Inflammatory macrophage (primary cell): Measurements from ENCODE around the gene KCNMB2.
"Not testable (repeated sequence)": the region's sequence is repeated elsewhere in the genome, so short reads cannot be mapped to it uniquely, and the experiment has no call there.

Experiments used
- DNase-seq, 2 donors: peaks; one replicate each; pipeline ENCODE4 v3.0.0-alpha.2; 2020 to 2022
- total RNA-seq, 18 experiments: gene quantifications; one replicate each; lab custom pipeline; 2026; ENCODE audit warnings: mixed read lengths in 6 of 18, inconsistent platforms in 2 of 18; lab: John Stamatoyannopoulos, UW

KCNMB2 gene
- 0 to 0.07 (median 0) reads per million in 18 experiments for total RNA-seq

DNA sequence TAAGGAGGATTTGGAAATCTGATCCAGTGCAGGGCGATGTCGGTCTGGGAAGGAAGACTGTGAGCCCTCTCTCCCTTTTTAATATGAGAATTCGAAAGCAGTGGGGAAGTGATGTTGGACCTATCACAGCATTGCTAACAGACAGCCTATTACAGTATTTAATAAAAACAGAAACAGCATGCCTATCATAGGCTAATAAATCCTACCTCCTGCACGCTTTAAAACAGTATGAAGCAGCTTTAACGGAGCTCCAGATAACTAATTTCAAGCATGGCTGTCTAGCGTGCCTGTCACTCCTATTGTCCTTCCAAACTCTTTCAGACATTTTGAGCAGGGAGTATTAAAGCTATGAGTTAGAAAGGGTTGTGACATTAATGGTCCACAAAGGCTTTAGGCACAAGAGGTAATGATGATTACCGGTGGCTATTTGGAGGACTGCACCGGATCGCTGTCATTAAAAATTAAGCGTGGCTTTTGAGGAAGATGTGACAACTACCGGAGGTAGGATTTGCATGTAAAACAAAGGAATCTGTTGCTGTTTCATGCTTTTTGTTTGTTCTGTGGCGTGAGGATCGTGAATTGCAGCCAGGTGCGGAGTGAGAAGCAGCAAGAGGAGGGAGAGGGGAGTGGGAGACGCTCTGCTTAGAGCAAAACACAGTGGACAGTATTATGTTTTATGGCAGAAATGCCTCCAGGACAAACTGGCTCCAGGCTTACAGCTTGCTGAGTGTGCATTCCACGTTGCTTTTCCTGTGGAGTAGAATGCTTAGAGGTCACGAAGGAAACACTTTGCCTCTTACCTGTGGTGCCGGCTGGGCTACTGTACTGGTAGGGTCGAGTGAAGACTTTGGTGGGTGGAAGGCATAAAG is at the start of gene KCNMB2:
Gene KCNMB2, plus strand, starts transcription at position 226 of the 869 bp plus-strand sequence.
- DNase-seq: no peak

DNA sequence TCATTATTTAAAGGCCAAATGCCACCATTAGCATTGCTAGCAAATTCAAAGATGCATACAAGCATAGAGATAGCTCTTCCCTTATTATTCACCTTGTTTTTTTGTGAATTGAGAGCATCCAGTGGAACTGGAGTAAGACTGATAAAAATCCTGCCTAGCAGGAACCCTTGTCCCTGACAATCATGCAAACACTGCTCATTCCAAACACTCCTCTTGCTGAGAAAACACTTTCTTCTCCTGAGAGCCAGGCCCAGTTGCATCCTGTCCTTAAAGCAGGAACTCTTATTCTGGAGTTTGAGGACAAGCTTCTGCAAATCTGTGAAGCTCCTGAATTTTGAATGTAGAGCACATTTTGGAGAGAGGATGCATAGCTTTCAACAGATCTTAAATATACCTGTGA is 49.3 kb upstream of the KCNMB2 start:
- DNase-seq: no peak

DNA sequence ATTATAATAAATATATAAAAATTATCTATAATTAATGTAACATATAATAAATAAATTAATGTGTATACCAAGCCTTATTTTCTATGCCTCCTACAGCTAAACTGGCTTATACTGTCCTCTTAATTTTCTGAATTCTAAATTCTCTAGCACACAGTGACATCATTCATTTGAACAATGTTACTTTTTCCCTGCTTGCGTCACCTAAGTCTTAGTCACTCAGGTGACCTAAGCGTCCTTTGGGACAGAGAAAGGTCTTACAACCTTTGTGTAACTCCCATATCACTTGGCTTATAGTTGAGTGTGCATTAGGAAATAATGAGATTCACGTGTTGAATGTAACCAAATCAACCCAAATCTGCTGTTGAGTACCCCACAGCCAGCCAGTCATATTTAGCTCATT is 48.5 kb upstream of the KCNMB2 start:
- DNase-seq: no peak

DNA sequence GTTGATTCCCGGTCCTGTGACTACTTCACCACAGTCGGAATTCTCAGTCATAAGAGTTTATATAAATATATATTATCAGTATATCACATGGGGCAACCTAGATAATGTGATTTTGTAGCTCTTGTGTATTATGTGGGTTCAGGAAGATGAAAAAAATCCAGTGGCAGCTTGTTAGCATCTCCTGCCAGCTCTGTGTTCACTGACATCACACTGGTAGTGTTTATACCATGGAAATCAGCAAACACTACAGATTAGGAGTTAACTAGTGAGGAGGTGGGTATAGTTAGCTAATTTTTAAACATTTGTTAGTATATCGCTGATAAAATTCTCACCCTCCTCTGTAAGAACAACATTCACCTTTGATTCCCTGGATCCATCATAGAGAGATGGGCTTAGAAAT is 44.5 kb upstream of the KCNMB2 start:
- DNase-seq: no peak

DNA sequence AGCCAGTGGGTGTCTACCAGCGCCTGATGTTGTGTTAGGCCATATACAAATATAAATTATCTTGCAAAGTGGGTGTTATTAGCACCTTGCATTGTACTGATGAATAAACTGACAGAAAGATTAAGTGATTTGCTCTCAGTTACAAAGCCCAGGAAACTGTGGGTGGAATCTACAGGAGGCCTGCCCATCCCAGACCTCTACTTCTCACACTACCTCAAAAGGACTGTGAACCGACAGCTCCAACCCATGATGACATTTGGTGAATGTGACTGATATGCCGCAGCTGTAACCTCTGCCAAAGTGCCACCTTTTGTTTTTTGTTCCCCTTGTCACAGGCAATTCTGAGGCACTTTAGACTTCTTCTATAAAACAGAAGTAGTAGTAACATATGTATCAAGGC is 43.7 kb upstream of the KCNMB2 start:
- no peak for DNase-seq

DNA sequence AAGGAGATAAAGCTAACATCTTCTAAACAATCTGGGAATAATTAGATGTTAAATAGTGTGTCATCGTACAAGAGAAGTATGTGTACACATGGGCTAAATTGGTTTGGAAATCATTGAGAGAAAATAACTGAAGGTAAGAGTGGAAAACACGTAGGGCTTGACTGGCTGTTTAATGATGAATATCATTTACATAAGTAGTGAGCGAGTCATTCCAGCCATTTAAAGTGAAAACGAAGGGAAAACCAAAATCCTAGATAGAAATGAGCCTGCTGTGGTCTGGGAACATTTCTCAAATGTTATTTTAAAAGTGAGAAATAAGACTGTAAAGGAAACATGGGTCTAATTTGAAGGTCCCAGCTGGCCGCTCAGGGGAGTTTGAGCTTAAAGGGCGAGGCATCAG is 41.9 kb upstream of the KCNMB2 start:
- DNase-seq: no peak

DNA sequence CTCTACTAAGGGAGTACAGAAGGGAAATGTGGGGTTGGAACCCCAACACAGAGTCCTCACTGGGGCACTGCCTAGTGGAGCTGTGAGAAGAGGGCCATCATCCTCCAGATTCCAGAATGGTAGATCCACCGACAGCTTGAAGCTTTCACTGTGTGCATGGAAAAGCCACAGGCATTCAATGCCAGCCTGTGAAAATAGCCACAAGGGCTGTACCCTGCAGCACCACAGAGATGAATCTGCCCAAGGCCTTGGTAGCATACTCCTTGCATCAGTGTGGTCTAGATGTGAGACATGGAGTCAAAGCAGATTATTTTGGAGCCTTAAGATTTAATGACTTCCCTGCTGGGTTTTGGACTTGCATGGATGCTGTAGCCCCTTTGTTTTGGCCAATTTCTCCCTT is 39.3 kb upstream of the KCNMB2 start:
- no peak for DNase-seq

DNA sequence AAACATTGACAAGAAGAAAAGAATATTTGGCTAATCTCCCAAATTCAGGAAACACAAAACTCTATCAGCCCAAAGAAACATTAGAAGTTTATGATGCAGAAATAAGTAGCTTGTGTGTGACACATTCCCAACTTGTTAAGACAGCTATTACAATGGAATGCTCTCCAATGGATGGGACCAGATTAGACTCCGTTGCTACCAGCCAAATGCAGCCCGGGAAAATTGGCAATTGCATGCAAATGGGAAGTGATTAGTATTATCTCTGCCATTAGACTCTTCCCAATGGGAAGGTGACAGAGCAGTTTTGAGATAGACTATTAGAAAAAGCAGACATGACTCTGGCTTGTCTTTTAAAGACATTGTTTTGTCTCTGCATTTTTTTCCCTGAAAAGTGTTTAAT is 37.4 kb upstream of the KCNMB2 start:
- DNase-seq: no peak

DNA sequence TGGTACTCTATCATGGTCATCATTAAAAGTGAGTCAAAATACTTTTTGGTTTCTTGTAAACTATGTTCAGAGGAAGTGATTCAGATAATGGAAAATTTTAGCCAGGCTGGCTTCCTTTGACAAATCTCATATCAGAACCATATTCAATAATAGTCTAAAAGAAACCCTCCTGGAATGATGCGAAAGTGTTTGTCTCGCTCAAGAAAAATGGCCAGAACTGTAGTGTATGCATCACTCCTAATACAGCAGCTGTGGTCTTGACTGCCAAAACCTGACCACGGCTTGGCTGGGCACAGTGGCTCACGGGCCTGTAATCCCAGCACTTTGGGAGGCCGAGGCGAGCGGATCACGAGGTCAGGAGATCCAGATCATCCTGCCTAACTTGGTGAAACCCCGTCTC is 35.6 kb upstream of the KCNMB2 start:
- DNase-seq: no peak

DNA sequence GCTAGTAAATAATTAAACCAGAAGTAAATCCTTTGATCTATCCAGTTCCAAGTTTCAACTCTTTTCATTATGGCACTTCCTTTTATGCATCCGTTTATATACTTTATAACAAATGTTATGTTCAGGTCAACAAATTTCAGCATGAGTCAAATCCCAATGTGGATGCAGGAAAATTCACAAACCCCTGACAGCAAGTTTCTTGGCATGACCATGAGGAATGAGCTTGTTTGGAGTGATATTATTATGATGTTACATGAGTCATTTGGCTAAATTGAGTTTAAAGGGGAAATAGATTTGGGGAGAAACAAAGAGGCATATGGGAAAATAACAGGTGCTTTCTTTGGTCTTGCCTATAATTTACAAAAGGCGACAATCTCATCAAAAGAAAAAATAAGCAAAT is 32.1 kb upstream of the KCNMB2 start:
- no peak for DNase-seq

DNA sequence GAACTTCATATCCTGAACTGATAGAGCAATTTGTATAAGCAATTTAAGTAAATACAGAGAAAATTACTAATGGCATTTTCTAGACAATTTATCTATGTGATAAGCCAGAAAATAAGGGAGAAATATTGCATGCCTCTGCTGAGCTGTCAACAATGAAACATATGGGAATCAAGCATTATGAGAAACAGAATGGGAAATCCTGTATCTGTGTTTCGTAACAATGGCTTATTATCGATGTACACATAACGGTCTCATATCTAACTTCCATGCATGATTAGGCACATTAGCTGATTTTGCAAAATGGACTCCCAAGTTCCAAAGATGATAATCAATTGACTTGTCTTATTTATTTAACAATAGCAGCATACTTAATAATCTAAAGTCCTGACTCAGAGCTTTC is 30.4 kb upstream of the KCNMB2 start:
- DNase-seq: no peak

DNA sequence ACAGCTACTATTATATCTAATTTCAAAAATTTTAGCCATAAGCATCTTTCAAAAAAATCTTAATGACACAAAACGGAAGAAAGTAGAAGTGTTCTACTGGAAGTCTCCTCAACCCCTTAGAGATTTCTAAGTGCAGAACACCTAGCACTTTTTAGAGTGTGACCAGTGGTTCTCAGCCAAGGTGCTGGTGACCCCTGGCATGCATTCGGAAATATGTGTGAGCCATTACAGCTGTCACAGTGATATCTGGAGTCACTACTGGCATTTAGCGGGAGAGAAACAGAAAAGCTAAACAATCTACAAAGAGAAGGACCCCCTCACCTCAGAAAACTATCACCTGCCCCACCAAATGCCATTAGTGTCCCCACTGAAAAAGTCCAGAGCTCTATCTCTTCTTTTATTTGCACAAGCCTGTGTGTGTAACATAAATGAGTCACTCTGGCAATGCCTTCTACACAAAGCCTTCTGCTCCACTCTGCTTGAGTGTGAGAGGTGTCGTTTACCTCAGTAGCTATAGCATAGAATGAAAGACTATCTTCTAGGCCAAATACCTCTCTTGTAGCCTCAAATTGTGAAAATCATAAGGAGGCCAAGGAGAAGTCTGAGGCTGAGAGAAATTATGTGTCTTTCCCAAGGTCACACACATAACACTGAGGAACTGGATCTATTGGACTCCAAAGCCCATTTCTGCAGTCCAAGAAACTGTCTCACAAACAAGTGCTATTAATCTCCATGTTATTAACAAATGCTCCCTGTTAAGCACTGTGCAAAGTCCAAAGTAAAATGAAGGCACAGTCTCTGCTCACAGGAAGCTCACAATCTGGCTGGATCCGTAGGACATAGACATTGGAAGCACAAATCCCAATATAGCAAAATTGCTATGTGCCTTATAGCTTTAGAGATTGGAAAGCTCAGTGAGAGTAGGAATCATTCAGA is 28.5 kb upstream of the KCNMB2 start:
- DNase-seq: no peak

DNA sequence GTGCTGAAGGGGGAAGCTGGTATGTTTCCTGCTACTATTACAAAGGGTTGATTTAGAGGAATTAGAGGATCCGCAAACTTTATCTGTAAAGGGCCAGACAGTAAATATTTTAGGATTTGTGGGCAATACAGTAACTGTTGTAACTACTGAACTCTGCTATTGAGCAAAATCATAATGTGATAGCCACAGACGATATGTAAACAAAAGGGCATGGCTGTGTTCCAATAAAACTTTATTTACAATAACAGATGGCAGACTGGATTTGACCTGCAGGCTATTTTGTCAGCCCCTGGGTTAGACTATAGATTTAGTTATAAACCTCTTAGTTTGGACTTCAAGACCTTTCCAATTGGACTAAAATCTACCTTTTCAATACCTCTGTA is 27.8 kb upstream of the KCNMB2 start:
- no peak for DNase-seq

DNA sequence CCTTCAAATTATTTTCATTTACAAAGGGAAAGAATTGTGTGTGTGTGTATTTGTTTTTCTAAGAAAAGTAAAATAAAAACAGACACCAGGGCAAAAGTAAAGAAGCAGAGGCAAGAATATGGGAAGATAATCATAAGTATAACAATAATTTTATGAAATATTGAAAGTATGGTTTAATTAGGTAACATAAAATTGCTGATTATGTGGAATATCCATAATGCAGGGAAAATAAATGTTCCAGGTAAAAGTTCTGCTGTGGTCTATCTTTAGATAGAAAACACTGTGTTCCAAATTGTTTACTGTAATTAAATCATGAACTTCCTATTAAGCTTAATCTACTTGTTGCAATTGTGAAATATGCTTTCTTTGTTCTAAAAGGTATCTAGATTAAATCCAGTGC is 25.7 kb upstream of the KCNMB2 start:
- DNase-seq: no peak

DNA sequence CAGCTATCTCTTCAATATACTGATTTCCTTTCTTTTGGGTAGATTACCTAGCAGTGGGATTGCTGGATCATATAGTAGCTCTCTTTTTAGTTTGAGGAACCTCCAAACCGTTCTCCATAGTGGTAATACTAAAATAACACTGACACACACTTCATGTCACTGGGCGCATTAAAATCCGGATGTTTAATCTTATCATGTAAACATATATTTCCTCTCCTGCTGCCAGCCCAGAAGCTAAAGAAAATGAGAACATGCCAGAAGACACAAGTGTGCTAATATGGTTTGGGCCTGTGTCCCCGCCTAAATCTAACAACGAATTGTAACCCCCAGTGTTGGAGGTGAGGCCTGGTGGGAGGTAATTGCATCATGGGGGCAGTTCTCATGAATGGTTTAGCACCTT is 23.6 kb upstream of the KCNMB2 start:
- no peak for DNase-seq

DNA sequence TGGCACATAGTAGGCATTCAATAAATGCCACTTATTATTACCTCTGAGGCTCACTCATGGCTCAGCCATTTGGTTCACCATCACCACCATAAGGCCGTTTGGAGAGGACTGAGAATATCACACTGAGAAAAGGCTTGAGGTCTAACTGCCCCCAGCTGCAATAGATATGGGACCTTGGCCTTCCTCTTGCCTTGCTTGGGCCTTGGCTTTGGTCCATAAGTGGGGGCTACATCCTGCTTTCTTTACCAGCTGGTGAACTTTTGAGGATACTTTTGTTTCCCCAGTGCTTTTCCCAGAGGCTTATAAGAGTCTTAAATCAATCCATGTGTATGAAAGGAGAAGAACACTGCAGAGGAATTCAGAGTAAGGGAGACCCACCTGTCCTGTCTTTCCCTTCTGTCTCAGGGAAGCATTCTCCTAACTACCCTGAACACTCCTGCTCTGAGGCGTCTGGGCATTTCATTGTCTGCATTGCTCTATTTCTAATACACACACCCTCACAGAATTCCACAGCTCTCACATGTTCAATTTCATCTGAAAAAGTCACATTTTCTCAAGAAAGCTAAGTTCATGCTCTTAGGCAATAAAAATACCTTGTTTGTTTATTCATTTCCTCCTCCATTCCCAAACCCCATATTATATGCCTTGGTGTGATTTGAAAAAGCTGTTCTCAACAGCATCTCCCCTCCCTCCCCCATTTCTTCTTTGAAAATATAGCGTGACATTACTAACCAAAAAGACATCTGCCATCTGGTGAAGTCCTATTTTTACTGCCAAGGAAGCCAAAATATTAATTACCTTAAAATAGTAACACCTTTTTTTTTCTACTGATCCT is 22.5 kb upstream of the KCNMB2 start:
- DNase-seq: no peak

DNA sequence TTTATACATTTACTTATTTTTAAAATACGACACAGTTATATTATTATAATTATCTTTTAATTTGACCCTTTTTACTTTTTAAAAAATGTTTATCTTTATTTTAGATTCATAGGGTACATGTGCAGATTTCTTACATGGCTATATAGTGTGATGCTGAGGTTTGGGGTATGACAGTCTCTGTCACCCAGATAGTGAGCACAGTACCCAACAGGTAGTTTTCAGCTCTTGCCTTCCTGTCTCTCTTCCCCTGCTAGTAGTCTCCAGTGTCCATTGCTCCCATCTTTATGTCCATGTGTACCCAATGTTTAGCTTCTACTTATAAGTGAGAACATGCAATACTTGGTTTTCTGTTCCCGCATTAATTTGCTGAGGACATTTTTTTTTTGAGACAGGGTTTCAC is 21.8 kb upstream of the KCNMB2 start:
- DNase-seq: no peak

DNA sequence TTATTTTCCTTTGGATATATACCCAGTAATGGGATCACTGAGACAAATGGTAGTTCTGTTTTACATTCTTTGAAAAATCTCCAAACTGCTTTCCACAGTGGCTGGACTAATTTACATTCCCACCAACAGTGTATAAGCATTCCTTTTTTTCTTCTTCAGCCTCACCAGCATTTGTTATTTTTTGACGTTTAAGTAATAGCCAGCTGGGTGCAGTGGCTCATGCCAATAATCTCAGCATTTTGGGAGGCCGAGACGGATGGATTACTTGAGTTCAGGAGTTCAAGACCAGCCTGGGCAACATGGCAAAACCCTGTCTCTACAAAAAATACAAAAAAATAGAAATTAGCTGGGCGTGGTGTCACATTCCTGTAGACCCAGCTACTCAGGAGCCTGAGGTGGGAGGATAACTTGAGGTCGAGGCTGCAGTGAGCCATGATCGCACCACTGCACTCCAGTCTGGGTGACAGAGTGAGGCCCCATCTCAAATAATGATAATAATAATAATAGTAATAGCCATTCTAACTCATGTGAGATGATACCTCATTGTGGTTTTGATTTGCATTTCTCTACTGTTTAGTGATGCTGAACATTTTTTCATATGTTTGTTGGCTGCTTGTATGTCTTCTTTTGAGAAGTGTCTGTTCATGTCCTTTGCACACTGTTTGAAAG is 21.0 kb upstream of the KCNMB2 start:
- not testable (repeated sequence) for DNase-seq

DNA sequence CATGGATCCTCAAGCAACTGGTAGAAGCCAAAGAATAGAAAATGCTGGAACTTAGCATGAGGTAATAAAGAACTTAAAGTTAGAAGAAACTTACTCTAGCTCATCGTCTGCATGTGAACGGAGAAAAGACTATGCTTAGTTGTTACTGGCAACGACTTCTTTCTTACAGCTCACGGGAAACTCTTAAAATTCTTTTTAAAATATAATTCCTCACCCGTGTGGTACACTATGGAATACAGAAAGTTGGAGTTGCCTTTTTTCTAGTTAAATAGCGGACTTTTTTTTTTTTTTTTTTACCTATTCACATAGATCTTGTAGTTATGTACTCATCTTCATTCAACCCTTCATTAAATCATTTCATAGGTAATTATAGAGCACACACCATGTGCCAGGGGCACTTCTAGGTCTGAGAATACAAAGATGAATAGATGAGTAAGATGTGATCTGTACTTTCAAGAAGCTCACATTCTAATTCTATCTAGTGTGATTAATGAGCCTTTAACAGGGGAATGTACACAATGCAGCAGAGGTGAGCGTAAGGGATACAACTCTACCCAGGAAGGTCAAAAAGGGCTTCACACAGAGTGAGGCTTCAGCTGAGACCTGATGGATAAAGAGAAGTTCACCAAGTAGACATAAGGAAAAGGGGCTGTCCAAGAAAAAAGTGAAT is 18.4 kb upstream of the KCNMB2 start:
- DNase-seq: no peak

DNA sequence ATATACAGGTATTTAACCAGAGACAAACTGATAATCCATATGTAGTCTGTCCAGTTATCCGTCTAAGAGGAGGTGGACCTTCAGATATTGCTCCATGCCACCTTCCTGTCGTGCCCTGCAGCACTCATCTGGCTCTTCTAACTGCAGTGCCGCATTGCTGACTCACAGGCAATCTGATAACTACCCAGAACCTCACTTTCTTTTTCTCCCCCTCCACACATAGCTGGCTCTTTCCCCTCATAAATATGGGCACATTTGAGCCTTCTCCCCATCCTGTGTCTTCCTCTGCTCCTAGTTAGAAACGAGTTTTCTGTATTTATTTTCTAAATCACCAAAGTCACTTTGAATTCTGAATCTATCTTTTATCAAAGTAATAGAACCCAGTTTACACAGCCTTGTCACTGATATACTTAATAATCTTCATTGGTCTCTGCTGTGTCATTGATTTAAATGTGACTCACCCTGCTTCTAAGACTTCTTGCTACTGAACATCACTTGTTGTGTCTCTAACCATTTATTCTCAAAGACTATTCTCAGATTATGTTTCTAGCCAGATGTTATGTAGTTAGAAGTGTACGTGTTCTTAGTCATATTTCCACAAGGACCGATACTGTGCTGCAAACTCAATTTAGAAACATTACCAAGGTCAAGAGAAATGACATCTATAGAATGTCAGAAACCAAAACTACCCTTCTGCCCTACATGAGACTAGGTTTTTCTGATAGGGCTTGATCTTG is 17.4 kb upstream of the KCNMB2 start:
- no peak for DNase-seq

DNA sequence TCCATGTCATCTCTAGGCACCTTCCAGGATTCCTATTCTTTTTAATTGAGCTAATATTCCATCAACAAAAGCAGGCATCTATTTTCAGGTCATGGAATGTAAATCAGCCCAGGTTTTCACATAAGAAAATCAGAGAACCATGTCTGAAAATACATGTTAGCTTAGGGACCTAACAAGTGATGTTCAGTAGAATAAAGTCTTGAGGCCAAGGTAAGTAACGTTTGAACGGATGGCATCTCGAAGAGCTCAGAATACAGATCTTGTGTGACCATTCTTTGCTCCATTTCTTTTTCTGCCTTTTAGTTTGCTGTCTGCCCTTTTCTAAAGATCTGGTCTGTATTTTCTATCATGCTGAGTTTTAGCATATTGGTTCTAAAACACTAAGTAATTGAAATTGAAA is 16.5 kb upstream of the KCNMB2 start:
- no peak for DNase-seq
